H1 (cell line): ENCODE results near the gene FBXO44.

ENCODE experiments used
- ATF3 ChIP-seq: IDR thresholded peaks from 2 replicates; pipeline ENCODE4 v1.6.1; 2011; ENCODE audit warnings: low read depth, mild to moderate bottlenecking, low read length; ENCODE audit not compliant: insufficient read depth
- EZH2 ChIP-seq: fragments of 200-600 bp; sonication (generic); IDR thresholded peaks from 2 replicates; pipeline ENCODE4 v1.7.1; 2012; ENCODE audit warnings: low read depth, mild to moderate bottlenecking, moderate library complexity, low read length, inconsistent platforms; ENCODE audit not compliant: severe bottlenecking
- GTF2F1 ChIP-seq: IDR thresholded peaks from 2 replicates; pipeline ENCODE4 v1.6.1; 2012; ENCODE audit warnings: low read depth, low read length, improper control_type of control experiment, borderline replicate concordance
- JUN ChIP-seq: IDR thresholded peaks from 2 replicates; pipeline ENCODE4 v1.6.1; 2011; ENCODE audit warnings: low read depth, mild to moderate bottlenecking, improper control_type of control experiment, low read length
- KDM1A ChIP-seq: fragments of 200-600, 300-600 bp; sonication (generic); IDR thresholded peaks from 2 replicates; pipeline ENCODE4 v1.7.1; 2016; ENCODE audit warnings: mild to moderate bottlenecking, low read length, borderline replicate concordance
- POLR2A ChIP-seq, 2 experiments: IDR thresholded peaks; 1 replicate in 1 of 2; 2 replicates in 1 of 2; pipeline ENCODE4 v1.6.1; 2011; ENCODE audit warnings: low read depth in 2 of 2, low read length in 2 of 2, mild to moderate bottlenecking in 2 of 2; ENCODE audit errors: control extremely low read depth in 1 of 2
- POLR2AphosphoS5 ChIP-seq: IDR thresholded peaks from 2 replicates; pipeline ENCODE4 v1.6.1; 2011; ENCODE audit warnings: low read depth, low read length
- RAD21 ChIP-seq, 2 experiments: IDR thresholded peaks in 1 of 2; conservative IDR thresholded peaks in 1 of 2; 2 replicates each; pipeline ENCODE4 v1.6.1; 2011; ENCODE audit warnings: low read depth in 2 of 2, low read length in 2 of 2, improper control_type of control experiment in 1 of 2, inconsistent platforms in 1 of 2, mild to moderate bottlenecking in 1 of 2, moderate library complexity in 1 of 2
- RNF2 ChIP-seq: fragments of 200-900, 300-1000 bp; sonication (generic); IDR thresholded peaks from 2 replicates; pipeline ENCODE4 v1.7.1; 2016; ENCODE audit warnings: borderline replicate concordance, low read depth, mild to moderate bottlenecking, antibody characterized with exemption, low read length; ENCODE audit not compliant: poor library complexity, severe bottlenecking; ENCODE audit errors: missing control alignments
- SIX5 ChIP-seq: IDR thresholded peaks from 2 replicates; pipeline ENCODE4 v1.6.1; 2011; ENCODE audit warnings: mild to moderate bottlenecking, low read depth, low read length
- TF ChIP-seq, protein P1 (sequence below), 3 experiments: IDR thresholded peaks; 1 replicate in 2 of 3; 2 replicates in 1 of 3; pipeline versions ENCODE4 v1.5.1 to v1.6.1; 2011; ENCODE audit warnings: low read length in 3 of 3, mild to moderate bottlenecking in 3 of 3, inconsistent platforms in 2 of 3, low read depth in 1 of 3, moderate library complexity in 1 of 3; ENCODE audit not compliant: insufficient read depth in 1 of 3; ENCODE audit errors: control extremely low read depth in 1 of 3
- TF ChIP-seq, protein P2 (sequence below): IDR thresholded peaks from 2 replicates; pipeline ENCODE4 v1.6.1; 2012; ENCODE audit warnings: inconsistent platforms

DNA sequence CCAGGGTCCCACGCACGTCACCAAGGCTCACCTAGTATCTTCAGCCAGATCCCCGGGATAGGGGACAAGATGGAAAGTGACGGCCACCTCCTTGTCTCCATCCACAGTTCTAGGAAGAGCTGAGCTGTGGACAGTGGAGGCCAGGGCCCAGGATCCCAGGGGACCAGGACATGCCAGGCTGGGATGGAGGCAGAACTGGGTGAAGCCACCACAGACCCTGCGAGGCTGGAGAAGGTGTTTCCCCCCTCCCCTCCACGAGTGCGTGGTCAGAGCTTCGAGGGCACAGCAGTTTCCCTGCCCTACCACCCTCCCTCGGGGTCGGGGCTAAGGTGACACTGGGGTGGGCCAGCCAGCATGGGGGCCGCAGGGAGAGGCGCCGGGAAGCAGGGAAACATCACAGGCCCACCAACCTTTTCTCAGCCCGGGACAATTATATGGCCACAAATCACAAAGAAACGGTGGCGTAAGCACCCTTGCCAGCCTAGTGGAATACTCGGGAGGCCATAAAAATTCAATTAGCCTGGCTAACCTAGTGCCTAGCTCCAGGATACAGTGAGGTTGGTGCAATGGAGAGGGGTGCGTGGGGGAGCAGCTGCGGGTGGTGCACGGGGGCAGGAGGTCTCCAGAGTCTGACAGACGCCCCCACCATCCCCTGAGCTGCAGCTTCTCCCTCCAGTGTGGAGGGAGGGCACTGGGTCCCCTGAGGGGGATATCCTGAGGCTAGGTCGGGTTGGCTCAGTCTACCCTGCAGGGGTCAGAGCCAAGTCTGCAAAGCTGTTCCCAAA, 50.2 kb downstream of the FBXO44 start:
- TF ChIP-seq EZH2 = no peak
- no peak for TF ChIP-seq ATF3
- TF ChIP-seq, protein P1, sequence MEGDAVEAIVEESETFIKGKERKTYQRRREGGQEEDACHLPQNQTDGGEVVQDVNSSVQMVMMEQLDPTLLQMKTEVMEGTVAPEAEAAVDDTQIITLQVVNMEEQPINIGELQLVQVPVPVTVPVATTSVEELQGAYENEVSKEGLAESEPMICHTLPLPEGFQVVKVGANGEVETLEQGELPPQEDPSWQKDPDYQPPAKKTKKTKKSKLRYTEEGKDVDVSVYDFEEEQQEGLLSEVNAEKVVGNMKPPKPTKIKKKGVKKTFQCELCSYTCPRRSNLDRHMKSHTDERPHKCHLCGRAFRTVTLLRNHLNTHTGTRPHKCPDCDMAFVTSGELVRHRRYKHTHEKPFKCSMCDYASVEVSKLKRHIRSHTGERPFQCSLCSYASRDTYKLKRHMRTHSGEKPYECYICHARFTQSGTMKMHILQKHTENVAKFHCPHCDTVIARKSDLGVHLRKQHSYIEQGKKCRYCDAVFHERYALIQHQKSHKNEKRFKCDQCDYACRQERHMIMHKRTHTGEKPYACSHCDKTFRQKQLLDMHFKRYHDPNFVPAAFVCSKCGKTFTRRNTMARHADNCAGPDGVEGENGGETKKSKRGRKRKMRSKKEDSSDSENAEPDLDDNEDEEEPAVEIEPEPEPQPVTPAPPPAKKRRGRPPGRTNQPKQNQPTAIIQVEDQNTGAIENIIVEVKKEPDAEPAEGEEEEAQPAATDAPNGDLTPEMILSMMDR (IDR thresholded peaks at IDR 0.05; ENCODE audit: control extremely low read depth in 1 of 3, insufficient read depth in 1 of 3, low read depth in 1 of 3, low read length in 3 of 3) = no peak
- TF ChIP-seq SIX5 = no peak
- TF ChIP-seq GTF2F1 = no peak
- TF ChIP-seq JUN = no peak
- TF ChIP-seq KDM1A = no peak
- TF ChIP-seq, protein P2, sequence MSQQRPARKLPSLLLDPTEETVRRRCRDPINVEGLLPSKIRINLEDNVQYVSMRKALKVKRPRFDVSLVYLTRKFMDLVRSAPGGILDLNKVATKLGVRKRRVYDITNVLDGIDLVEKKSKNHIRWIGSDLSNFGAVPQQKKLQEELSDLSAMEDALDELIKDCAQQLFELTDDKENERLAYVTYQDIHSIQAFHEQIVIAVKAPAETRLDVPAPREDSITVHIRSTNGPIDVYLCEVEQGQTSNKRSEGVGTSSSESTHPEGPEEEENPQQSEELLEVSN = no peak
- no peak for TF ChIP-seq POLR2A (IDR thresholded peaks at IDR 0.05; ENCODE audit: control extremely low read depth in 1 of 2, low read depth in 2 of 2, low read length in 2 of 2)
- no peak for TF ChIP-seq RAD21 (IDR thresholded peaks at IDR 0.05 in 1 of 2, conservative IDR thresholded peaks at IDR 0.05 in 1 of 2; ENCODE audit: low read depth in 2 of 2, low read length in 2 of 2)
- TF ChIP-seq RNF2 = no peak
- TF ChIP-seq POLR2AphosphoS5 = no peak
